Activated T-helper 2 cell treated with anti-CD3 and anti-CD28 coated beads, Interferon-gamma antibody, Interleukin-2, Interleukin-4, amounts not matched to agents 10 μg/mL and 5 μg/mL and 100 μg/mL, durations not matched to agents 14 hours and 24 hours and 36 hours (primary cell): Measurements from ENCODE around the gene TCEANC2. TPM values are rescaled to one million over a fixed set of nuclear protein-coding genes. Genes with fewer than 3 reads are reported as not detected.
A peak's percentile ranks its signal among the peaks of the same experiment; 100 is the strongest.
"Not testable (repeated sequence)": the region's sequence is repeated elsewhere in the genome, so short reads cannot be mapped to it uniquely, and the experiment has no call there.

ENCODE experiments used
- DNase-seq: peaks from one replicate; pipeline ENCODE4 v3.0.0; 2021; ENCODE audit warnings: low spot score
- H3K27ac Mint-ChIP-seq: one replicate; pipeline ENCODE4 v1.8.0; 2021; ENCODE audit warnings: mixed read lengths
- H3K27me3 Mint-ChIP-seq: one replicate; pipeline ENCODE4 v1.8.0; 2021; ENCODE audit warnings: low read depth, mixed read lengths
- H3K36me3 Mint-ChIP-seq: one replicate; pipeline ENCODE4 v1.8.0; 2021; ENCODE audit warnings: low read depth, mixed read lengths
- H3K4me1 Mint-ChIP-seq: one replicate; pipeline ENCODE4 v1.8.0; 2021; ENCODE audit warnings: low read depth, mixed read lengths
- H3K4me3 Mint-ChIP-seq: one replicate; pipeline ENCODE4 v1.8.0; 2021; ENCODE audit warnings: low read depth, mild to moderate bottlenecking, moderate library complexity, mixed read lengths
- H3K9me3 Mint-ChIP-seq: one replicate; pipeline ENCODE4 v1.8.0; 2021; ENCODE audit warnings: mixed read lengths
- intact Hi-C: fragments of 100-400 bp; cut with micrococcal nuclease; formaldehyde crosslinking; loops from one replicate; pipeline ENCODE4 v1.15.1; 2023
- total RNA-seq: library from RNA; stranded (reverse); gene quantifications from 2 replicates; pipeline ENCODE4 v1.2.3, GENCODE V29; 2022

Gene TCEANC2
- total RNA-seq, 1 donor from 2014 or later, result 13.2 TPM

GRCh38 chr1:54081306-54082270 is 28.2 kb downstream of the TCEANC2 start:
- Mint-ChIP-seq H3K4me1 (peaks cover 7% of the 10 kb centered on the region), H3K4me3 (no peak overlapping the region), H3K36me3 (peaks cover 6% of the 10 kb centered on the region), H3K27ac (no peak overlapping the region), H3K9me3 (no peaks in the 10 kb centered on the region), H3K27me3 (no peaks in the 10 kb centered on the region)
- intact Hi-C loops, result loop anchor here (5.0 kb wide), 1 partner anchor 219 kb away; no protein-coding TSS in a partner anchor
- peak; percentile 43 for DNase-seq

GRCh38 chr1:54084794-54085193 is 31.4 kb downstream of the TCEANC2 start:
- H3K9me3 Mint-ChIP-seq, result no peaks in the 10 kb centered on the region
- no peak overlapping the region for H3K27ac Mint-ChIP-seq
- H3K36me3 Mint-ChIP-seq, result no peaks in the 10 kb centered on the region
- H3K4me3 Mint-ChIP-seq, result no peak overlapping the region
- no peak for DNase-seq
- H3K4me1 Mint-ChIP-seq, result peaks cover 2% of the 10 kb centered on the region
- H3K27me3 Mint-ChIP-seq, result no peaks in the 10 kb centered on the region
- intact Hi-C loops, result loop anchor here (5.0 kb wide), 1 partner anchor 222 kb away; no protein-coding TSS in a partner anchor

- Mint-ChIP-seq H3K27me3 (no peaks in the 10 kb centered on the region), H3K36me3 (no peaks in the 10 kb centered on the region), H3K4me3 (no peak overlapping the region), H3K4me1 (no peaks in the 10 kb centered on the region), H3K27ac (no peak overlapping the region), H3K9me3 (no peaks in the 10 kb centered on the region)
- intact Hi-C loops, result no loop called here
- no peak for DNase-seq
These were observed 33.3 kb downstream of the TCEANC2 start for GRCh38 chr1:54086754-54087153.

- intact Hi-C loops, result no loop called here
- Mint-ChIP-seq H3K4me3 (no peak overlapping the region), H3K27ac (no peak overlapping the region), H3K4me1 (no peaks in the 10 kb centered on the region), H3K27me3 (no peaks in the 10 kb centered on the region), H3K36me3 (no peaks in the 10 kb centered on the region), H3K9me3 (no peaks in the 10 kb centered on the region)
- no peak for DNase-seq
These were observed 35.0 kb downstream of the TCEANC2 start for GRCh38 chr1:54088385-54088784.

- Mint-ChIP-seq H3K27me3 (no peaks in the 10 kb centered on the region), H3K27ac (no peak overlapping the region), H3K36me3 (peaks cover 7% of the 10 kb centered on the region), H3K4me1 (no peaks in the 10 kb centered on the region), H3K9me3 (no peaks in the 10 kb centered on the region), H3K4me3 (no peak overlapping the region)
- no peak for DNase-seq
- intact Hi-C loops, result no loop called here
These were observed 38.3 kb downstream of the TCEANC2 start for GRCh38 chr1:54091666-54092065.

DNA sequence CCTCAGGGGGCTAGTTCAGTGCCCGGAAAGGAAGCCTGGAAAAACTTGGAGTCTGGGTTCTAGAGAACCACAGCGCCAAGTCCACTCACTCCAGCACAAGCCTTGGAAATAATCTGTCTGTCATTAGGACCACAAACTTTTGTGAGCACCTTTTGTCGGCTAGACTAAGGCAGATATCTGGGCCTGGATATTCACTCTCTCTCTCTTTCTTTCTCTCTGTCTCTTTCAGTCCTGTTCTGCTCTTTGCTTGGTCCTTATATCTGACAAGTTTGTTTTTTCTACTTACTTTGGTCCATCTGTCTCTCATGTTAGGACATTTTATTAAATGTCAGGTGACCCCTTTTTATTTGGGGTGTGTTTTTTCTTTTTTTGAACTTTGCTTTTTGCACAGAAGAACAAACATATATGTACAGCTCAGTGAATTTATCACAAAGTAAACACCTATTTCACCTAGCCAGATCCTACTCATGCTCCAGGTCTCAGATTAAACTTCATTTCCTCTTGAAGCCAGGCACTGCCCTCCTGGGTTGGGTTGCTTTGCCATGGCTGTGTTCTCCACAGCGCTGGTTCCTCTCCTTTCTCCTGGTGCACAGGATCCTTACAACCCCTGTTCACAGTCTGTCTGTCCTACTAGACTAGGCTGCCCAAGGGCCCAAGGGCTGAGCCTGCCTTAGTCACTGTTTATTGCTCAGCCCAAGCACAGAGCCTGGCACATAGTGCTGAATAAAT is 40.8 kb downstream of the TCEANC2 start:
- Mint-ChIP-seq H3K36me3 (peaks cover 16% of the 10 kb centered on the region), H3K27me3 (no peaks in the 10 kb centered on the region), H3K4me1 (no peaks in the 10 kb centered on the region), H3K27ac (no peak overlapping the region), H3K4me3 (no peak overlapping the region), H3K9me3 (no peaks in the 10 kb centered on the region)
- DNase-seq, result no peak
- intact Hi-C loops, result no loop called here

- DNase-seq, H3K4me3 Mint-ChIP-seq, H3K9me3 Mint-ChIP-seq, H3K27ac Mint-ChIP-seq, H3K4me1 Mint-ChIP-seq, intact Hi-C loops, H3K27me3 Mint-ChIP-seq: not testable (repeated sequence)
- peaks cover 16% of the 10 kb centered on the region for H3K36me3 Mint-ChIP-seq
These were observed 41.3 kb downstream of the TCEANC2 start for GRCh38 chr1:54094730-54095105.

DNA sequence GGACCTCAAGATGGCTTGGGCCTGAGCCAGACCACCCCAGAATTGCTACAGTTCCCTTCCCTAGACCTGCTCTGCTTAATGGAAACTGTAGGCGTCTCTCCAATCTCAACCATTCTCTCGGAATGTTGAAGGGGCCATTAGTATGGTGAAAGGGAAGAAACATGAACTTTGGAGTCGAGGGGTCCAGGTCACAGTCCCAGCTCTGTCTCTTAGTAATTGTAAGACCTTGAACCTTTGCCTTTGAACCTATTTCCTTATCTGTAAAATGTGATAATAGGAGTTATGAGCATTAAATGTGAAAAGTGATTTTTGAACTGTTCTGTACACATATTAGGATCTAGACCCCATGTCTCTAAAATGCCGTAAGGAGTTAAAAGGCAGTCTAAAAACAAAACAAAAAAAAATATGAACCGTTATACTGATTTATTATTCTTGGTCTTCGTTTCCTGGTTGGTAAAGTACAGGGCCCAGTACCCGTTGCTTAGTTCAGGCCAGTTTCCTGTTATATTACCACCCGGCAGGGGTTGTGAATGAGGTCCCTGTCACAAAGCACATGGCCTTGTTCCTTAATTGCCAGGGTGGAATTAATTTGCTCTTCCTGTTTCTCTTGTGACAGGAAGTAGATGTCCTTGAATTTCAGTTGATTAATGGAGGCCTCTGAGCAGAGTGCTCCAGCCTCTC is 42.3 kb downstream of the TCEANC2 start:
- intact Hi-C loops, result no loop called here
- no peaks in the 10 kb centered on the region for H3K27me3 Mint-ChIP-seq
- H3K9me3 Mint-ChIP-seq, result no peaks in the 10 kb centered on the region
- DNase-seq, result no peak
- H3K4me3 Mint-ChIP-seq, result no peak overlapping the region
- H3K4me1 Mint-ChIP-seq, result no peaks in the 10 kb centered on the region
- peaks cover 21% of the 10 kb centered on the region for H3K36me3 Mint-ChIP-seq
- no peak overlapping the region for H3K27ac Mint-ChIP-seq

GRCh38 chr1:54096227-54096876 is 42.9 kb downstream of the TCEANC2 start:
- peaks cover 25% of the 10 kb centered on the region for H3K36me3 Mint-ChIP-seq
- no peaks in the 10 kb centered on the region for H3K4me1 Mint-ChIP-seq
- intact Hi-C loops, result no loop called here
- no peak overlapping the region for H3K27ac Mint-ChIP-seq
- no peak for DNase-seq
- H3K9me3 Mint-ChIP-seq, result no peaks in the 10 kb centered on the region
- no peaks in the 10 kb centered on the region for H3K27me3 Mint-ChIP-seq
- H3K4me3 Mint-ChIP-seq, result no peak overlapping the region

DNA sequence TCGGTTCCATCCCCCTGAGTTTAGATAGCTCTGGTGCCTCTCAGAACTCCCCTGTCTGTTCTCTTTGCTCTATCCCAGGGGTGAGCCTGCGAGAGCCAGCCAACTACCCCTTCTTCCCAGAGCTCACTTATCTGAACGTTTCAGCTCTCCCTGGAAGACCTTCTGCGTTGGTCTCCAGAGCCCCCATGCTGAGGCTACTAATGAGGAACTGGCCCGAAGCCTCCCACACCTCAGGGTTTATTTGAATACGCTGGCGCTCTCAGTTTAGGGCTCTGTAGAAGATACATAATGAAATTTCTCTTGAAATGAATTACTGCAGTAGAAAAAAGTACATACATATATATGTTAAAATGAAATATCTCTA is 43.5 kb downstream of the TCEANC2 start:
- no peaks in the 10 kb centered on the region for H3K9me3 Mint-ChIP-seq
- no peak overlapping the region for H3K27ac Mint-ChIP-seq
- no peak overlapping the region for H3K4me3 Mint-ChIP-seq
- no peaks in the 10 kb centered on the region for H3K27me3 Mint-ChIP-seq
- intact Hi-C loops, result no loop called here
- no peaks in the 10 kb centered on the region for H3K4me1 Mint-ChIP-seq
- DNase-seq, result no peak
- H3K36me3 Mint-ChIP-seq, result peaks cover 26% of the 10 kb centered on the region

DNA sequence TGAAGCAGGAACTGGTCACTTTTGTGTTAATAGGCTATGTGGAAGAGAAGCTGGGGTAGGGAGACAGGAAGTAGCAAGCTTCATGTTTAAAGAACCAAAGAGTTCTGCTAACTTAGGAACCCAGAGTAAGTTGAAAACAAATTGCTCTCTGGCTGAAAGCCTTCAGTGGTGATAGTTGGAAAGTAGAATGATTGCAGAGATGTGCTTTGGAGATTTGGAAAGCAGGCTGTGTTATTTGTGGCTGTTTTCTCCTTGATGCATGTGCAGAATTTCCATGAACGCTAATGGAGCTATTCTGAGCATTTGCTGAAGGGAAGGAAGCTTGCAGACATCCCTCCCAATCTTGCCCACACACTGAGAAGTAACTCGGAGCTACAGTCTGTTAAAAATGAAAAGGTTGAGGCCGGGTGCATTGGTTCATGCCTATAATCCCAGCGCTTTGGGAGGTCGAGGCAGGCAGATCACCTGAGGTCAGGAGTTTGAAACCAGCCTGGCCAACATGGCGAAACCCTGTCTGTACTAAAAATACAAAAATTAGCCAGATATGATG is 45.7 kb downstream of the TCEANC2 start:
- Mint-ChIP-seq H3K27ac (no peak overlapping the region), H3K36me3 (peaks cover 29% of the 10 kb centered on the region), H3K27me3 (no peaks in the 10 kb centered on the region), H3K4me3 (no peak overlapping the region), H3K9me3 (no peaks in the 10 kb centered on the region), H3K4me1 (no peaks in the 10 kb centered on the region)
- intact Hi-C loops, result no loop called here
- no peak for DNase-seq

GRCh38 chr1:54100500-54100899 is 47.1 kb downstream of the TCEANC2 start:
- H3K4me3 Mint-ChIP-seq, result no peak overlapping the region
- H3K9me3 Mint-ChIP-seq, result no peaks in the 10 kb centered on the region
- DNase-seq, result no peak
- no peaks in the 10 kb centered on the region for H3K27me3 Mint-ChIP-seq
- H3K4me1 Mint-ChIP-seq, result no peaks in the 10 kb centered on the region
- intact Hi-C loops, result no loop called here
- H3K36me3 Mint-ChIP-seq, result peaks cover 28% of the 10 kb centered on the region
- H3K27ac Mint-ChIP-seq, result no peak overlapping the region
